HCT116 (cell line): ENCODE data around the gene TBC1D14. TPM values are rescaled to one million over a fixed set of nuclear protein-coding genes. Genes with fewer than 3 reads are reported as not detected.

ENCODE experiments used
- ATAC-seq: fragments of 200-7000 bp; cut with Tn5 transposase; 2 replicates; pipeline ENCODE4 v1.9.1; 2020; ENCODE audit warnings: mild to moderate bottlenecking, moderate library complexity
- BruUV-seq: library from RNA; stranded (reverse); fragments of 400-500 nt; replicated peaks from 2 replicates; lab custom pipeline; 2021; lab: Mats Ljungman, UMichigan
- CTCF ChIA-PET: fragments of 300-600 bp; sonication (Branson Sonifier 250); formaldehyde crosslinking; loops from one replicate; lab custom pipeline; 2021; ENCODE audit warnings: antibody characterized with exemption; lab: Charles Lee
- POLR2A ChIA-PET: fragments of 300-600, 350-600 bp; sonication (Branson Sonifier 250); formaldehyde crosslinking; loops from one replicate; lab custom pipeline; 2021; ENCODE audit warnings: antibody characterized with exemption; lab: Charles Lee
- RAD21 ChIA-PET, 2 experiments: fragments of 300-600 bp; sonication (Branson Sonifier 250); formaldehyde crosslinking; loops; one replicate each; lab custom pipeline; 2023; ENCODE audit warnings: low total read pairs in 2 of 2; ENCODE audit not compliant: uncharacterized antibody in 2 of 2, unreplicated experiment in 2 of 2, low non-redundant PET in 1 of 2; lab: Charles Lee
- DNase-seq: peaks from one replicate; pipeline ENCODE4 v3.0.0-alpha.2; 2010; ENCODE audit warnings: low read depth, low spot score
- H2AFZ ChIP-seq: fragments of 200-600 bp; shearing (Covaris generic), sonication (generic); 2 replicates; pipeline ENCODE4 v1.6.1; 2017; ENCODE audit warnings: low read depth, mixed run types, mixed read lengths, antibody characterized with exemption, low read length; ENCODE audit not compliant: poor library complexity, severe bottlenecking
- H3K27ac ChIP-seq: 2 replicates; pipeline ENCODE4 v1.5.1; 2012; ENCODE audit warnings: low read depth, low read length
- H3K27me3 ChIP-seq: fragments of 200-600 bp; sonication (generic); 2 replicates; pipeline ENCODE4 v1.6.1; 2016; ENCODE audit warnings: mixed run types, low read length, mixed read lengths; ENCODE audit not compliant: insufficient read depth
- H3K36me3 ChIP-seq, 2 experiments: fragments of 200-500 bp in 1 of 2; fragments of 200-600 bp in 1 of 2; sonication (Bioruptor generic) in 1 of 2; sonication (generic) in 1 of 2; 2 replicates each; pipeline versions ENCODE4 v1.5.1 to v1.6.1; 2014 to 2016; ENCODE audit warnings: low read length in 2 of 2, inconsistent platforms in 1 of 2, mixed read lengths in 1 of 2, mixed run types in 1 of 2; ENCODE audit not compliant: insufficient read depth in 2 of 2, control insufficient read depth in 1 of 2
- H3K4me1 ChIP-seq, 2 experiments: fragments of 200-600 bp in 1 of 2; sonication (generic) in 1 of 2; 2 replicates each; pipeline versions ENCODE4 v1.5.1 to v1.6.1; 2012 to 2017; ENCODE audit warnings: low read length in 2 of 2, inconsistent platforms in 1 of 2, mild to moderate bottlenecking in 1 of 2, mixed read lengths in 1 of 2, mixed run types in 1 of 2, moderate library complexity in 1 of 2; ENCODE audit not compliant: insufficient read depth in 2 of 2, control insufficient read depth in 1 of 2
- H3K4me2 ChIP-seq: fragments of 200-600 bp; sonication (generic); 2 replicates; pipeline ENCODE4 v1.6.1; 2017; ENCODE audit warnings: mixed run types, low read length, mixed read lengths
- H3K4me3 ChIP-seq, 2 experiments: fragments of 200-600 bp in 1 of 2; sonication (generic) in 1 of 2; replicated peaks in 1 of 2; 2 replicates each; pipeline ENCODE4 v1.5.1; 2011 to 2016; ENCODE audit warnings: low read length in 2 of 2, control low read depth in 1 of 2, low read depth in 1 of 2, mild to moderate bottlenecking in 1 of 2, mixed read lengths in 1 of 2, mixed run types in 1 of 2
- H3K79me2 ChIP-seq: fragments of 200-600 bp; sonication (generic); 2 replicates; pipeline ENCODE4 v1.6.1; 2017; ENCODE audit warnings: mild to moderate bottlenecking, mixed run types, low read length, moderate library complexity, mixed read lengths; ENCODE audit not compliant: insufficient read depth
- H3K9ac ChIP-seq: fragments of 200-600 bp; sonication (generic); 2 replicates; pipeline ENCODE4 v1.6.1; 2016; ENCODE audit warnings: low read length, mixed read lengths
- H3K9me2 ChIP-seq: fragments of 200-600 bp; sonication (generic), shearing (Covaris generic); 2 replicates; pipeline ENCODE4 v1.6.1; 2017; ENCODE audit warnings: mixed run types, mild to moderate bottlenecking, moderate library complexity; ENCODE audit not compliant: insufficient read depth
- H3K9me3 ChIP-seq, 2 experiments: fragments of 200-500 bp in 1 of 2; fragments of 200-600 bp in 1 of 2; sonication (Bioruptor generic) in 1 of 2; sonication (generic) in 1 of 2; 2 replicates each; pipeline ENCODE4 v1.6.1; 2014 to 2017; ENCODE audit warnings: low read length in 2 of 2, mixed read lengths in 2 of 2, inconsistent platforms in 1 of 2, low read depth in 1 of 2, mild to moderate bottlenecking in 1 of 2, mixed run types in 1 of 2, moderate library complexity in 1 of 2; ENCODE audit not compliant: control insufficient read depth in 1 of 2, insufficient read depth in 1 of 2
- H4K20me1 ChIP-seq: fragments of 200-600 bp; sonication (generic), shearing (Covaris generic); 2 replicates; pipeline ENCODE4 v1.6.1; 2017; ENCODE audit warnings: mixed run types, mild to moderate bottlenecking, moderate library complexity; ENCODE audit not compliant: insufficient read depth
- ATF3 ChIP-seq: IDR thresholded peaks from 2 replicates; pipeline ENCODE4 v1.6.1; 2012
- CBX3 ChIP-seq: IDR thresholded peaks from 2 replicates; pipeline ENCODE4 v1.6.1; 2012; ENCODE audit warnings: low read depth
- CEBPB ChIP-seq: IDR thresholded peaks from 2 replicates; pipeline ENCODE4 v1.6.1; 2012; ENCODE audit warnings: low read depth
- CTCF ChIP-seq, 3 experiments: fragments of 200-600 bp in 1 of 3; sonication (generic) in 1 of 3; IDR thresholded peaks in 2 of 3; conservative IDR thresholded peaks in 1 of 3; 2 replicates each; pipeline ENCODE4 v1.5.1; 2012 to 2017; ENCODE audit warnings: low read depth in 2 of 3, low read length in 2 of 3, antibody characterized with exemption in 1 of 3, borderline replicate concordance in 1 of 3, control low read depth in 1 of 3, mild to moderate bottlenecking in 1 of 3, mixed read lengths in 1 of 3, mixed run types in 1 of 3, moderate library complexity in 1 of 3; ENCODE audit not compliant: insufficient read depth in 1 of 3
- EGR1 ChIP-seq: IDR thresholded peaks from 2 replicates; pipeline ENCODE4 v1.6.1; 2012; ENCODE audit warnings: low read depth
- ELF1 ChIP-seq: IDR thresholded peaks from 2 replicates; pipeline ENCODE4 v1.6.1; 2012; ENCODE audit warnings: low read depth, borderline replicate concordance
- EZH2 ChIP-seq: fragments of 200-600 bp; sonication (generic); IDR thresholded peaks from 2 replicates; pipeline ENCODE4 v1.6.1; 2017; ENCODE audit warnings: antibody characterized with exemption, mixed run types
- EZH2phosphoT487 ChIP-seq: fragments of 200-600 bp; IDR thresholded peaks from 2 replicates; pipeline ENCODE4 v1.6.1; 2018; ENCODE audit warnings: antibody characterized with exemption, borderline replicate concordance
- FOSL1 ChIP-seq: IDR thresholded peaks from 2 replicates; pipeline ENCODE4 v1.6.1; 2012; ENCODE audit warnings: low read depth
- JUND ChIP-seq: IDR thresholded peaks from 2 replicates; pipeline ENCODE4 v1.6.1; 2012
- MAX ChIP-seq: IDR thresholded peaks from 2 replicates; pipeline ENCODE4 v1.6.1; 2012
- POLR2A ChIP-seq: IDR thresholded peaks from 2 replicates; pipeline ENCODE4 v1.7.0; 2011; ENCODE audit warnings: borderline replicate concordance; ENCODE audit not compliant: insufficient read depth, insufficient read length; ENCODE audit errors: extremely low read depth
- POLR2AphosphoS5 ChIP-seq: IDR thresholded peaks from 2 replicates; pipeline ENCODE4 v1.6.1; 2011; ENCODE audit warnings: mild to moderate bottlenecking, low read depth, low read length, moderate library complexity
- SP1 ChIP-seq: IDR thresholded peaks from 2 replicates; pipeline ENCODE4 v1.6.1; 2012; ENCODE audit warnings: low read depth
- SRF ChIP-seq: IDR thresholded peaks from 2 replicates; pipeline ENCODE4 v1.6.1; 2012; ENCODE audit warnings: low read depth
- YY1 ChIP-seq: IDR thresholded peaks from 2 replicates; pipeline ENCODE4 v1.6.1; 2011; ENCODE audit warnings: low read length, low read depth, moderate library complexity, mild to moderate bottlenecking; ENCODE audit not compliant: insufficient replicate concordance; ENCODE audit errors: extremely low read depth
- ZBTB33 ChIP-seq: IDR thresholded peaks from 2 replicates; pipeline ENCODE4 v1.6.1; 2011; ENCODE audit warnings: mild to moderate bottlenecking, low read length, moderate library complexity; ENCODE audit not compliant: insufficient replicate concordance; ENCODE audit errors: extremely low read depth
- ZFX ChIP-seq: fragments of 450-650 bp; IDR thresholded peaks from 2 replicates; pipeline ENCODE4 v1.6.1; 2017
- intact Hi-C: fragments of 100-400 bp; cut with micrococcal nuclease; formaldehyde crosslinking; loops from 2 replicates; pipeline ENCODE4 v1.10.0; 2022
- total RNA-seq: library from RNA; stranded (reverse); gene quantifications from one replicate; pipeline ENCODE4 v1.2.1, GENCODE V29; 2021; ENCODE audit not compliant: unreplicated experiment

Gene TBC1D14
- total RNA-seq, 1 experiment from 2014 or later: 62.9 TPM

GRCh38 chr4:7001271-7001670, 91.6 kb downstream of the TBC1D14 start (continued):
- TF ChIP-seq FOSL1 (no peak), SP1 (no peak), EGR1 (no peak), POLR2AphosphoS5 (no peak), YY1 (no peak), JUND (no peak), CTCF (IDR thresholded peaks at IDR 0.05 in 2 of 3, conservative IDR thresholded peaks at IDR 0.05 in 1 of 3; ENCODE audit: borderline replicate concordance in 1 of 3, insufficient read depth in 1 of 3, low read depth in 2 of 3, low read length in 2 of 3) (no peak), MAX (no peak), EZH2phosphoT487 (no peak)

GRCh38 chr4:7002336-7002735, 92.7 kb downstream of the TBC1D14 start:
- Histone ChIP-seq H3K9me2 (no peaks in the 10 kb centered on the region), H3K9me3 (no peaks in the 10 kb centered on the region), H3K4me2 (no peak overlapping the region), H2AFZ (no peak overlapping the region), H3K27ac (no peak overlapping the region), H3K4me1 (peaks cover 17 to 35% of the 10 kb centered on the region in 2 experiments), H3K27me3 (no peaks in the 10 kb centered on the region), H3K36me3 (peaks cover 10 to 33% of the 10 kb centered on the region in 2 experiments; a peak in 1 of 4 replicates), H3K4me3 (no peak overlapping the region), H4K20me1 (no peaks in the 10 kb centered on the region), H3K79me2 (peaks cover 26% of the 10 kb centered on the region; the same call in 1 of the 2 replicates), H3K9ac (no peak overlapping the region)
- POLR2A ChIA-PET: no interaction called here
- DNase-seq: no peak
- CTCF ChIA-PET: no interaction called here
- ATAC-seq: no peak
- intact Hi-C loops: no loop called here
- BruUV-seq: no TSS peak
- RAD21 ChIA-PET: no interaction called here
- TF ChIP-seq SRF (no peak), ZBTB33 (no peak), ATF3 (no peak), CBX3 (no peak), EZH2phosphoT487 (no peak), YY1 (no peak), SP1 (no peak), EZH2 (no peak), ZFX (no peak), CTCF (IDR thresholded peaks at IDR 0.05 in 2 of 3, conservative IDR thresholded peaks at IDR 0.05 in 1 of 3; ENCODE audit: borderline replicate concordance in 1 of 3, insufficient read depth in 1 of 3, low read depth in 2 of 3, low read length in 2 of 3) (no peak), JUND (no peak), CEBPB (no peak), ELF1 (no peak), POLR2A (no peak), EGR1 (no peak)
